Measurements from ENCODE around the gene ABO.
"Not testable (repeated sequence)": the region's sequence is repeated elsewhere in the genome, so short reads cannot be mapped to it uniquely, and the experiment has no call there.

- not testable (repeated sequence) for TF ChIP-seq POLR2A (IDR thresholded peaks at IDR 0.05; ENCODE audit: low read depth, low read length); POLR2AphosphoS5 (IDR thresholded peaks at IDR 0.05; ENCODE audit: low read depth, low read length); PAX5 (IDR thresholded peaks at IDR 0.05; ENCODE audit: insufficient read depth, low read length, severe bottlenecking); SPI1 (IDR thresholded peaks at IDR 0.05; ENCODE audit: low read depth, low read length)
Measured at GRCh38 chr9:133221994-133222393, 53.0 kb downstream of the ABO start.
